Ishikawa (cell line): ENCODE results near the gene ALDH1B1.

ENCODE experiments used
- CEBPB ChIP-seq: IDR thresholded peaks from 2 replicates; pipeline ENCODE4 v1.6.1; 2012
- EP300 ChIP-seq: IDR thresholded peaks from 2 replicates; pipeline ENCODE4 v1.6.1; 2012; ENCODE audit warnings: borderline replicate concordance
- NFIC ChIP-seq: IDR thresholded peaks from 2 replicates; pipeline ENCODE4 v1.6.1; 2012
- RAD21 ChIP-seq: IDR thresholded peaks from 2 replicates; pipeline ENCODE4 v1.6.1; 2012; ENCODE audit warnings: low read depth
- TAF1 ChIP-seq: IDR thresholded peaks from 2 replicates; pipeline ENCODE4 v1.6.1; 2012; ENCODE audit warnings: low read depth, mild to moderate bottlenecking
- TEAD4 ChIP-seq: IDR thresholded peaks from 2 replicates; pipeline ENCODE4 v1.6.1; 2012

DNA sequence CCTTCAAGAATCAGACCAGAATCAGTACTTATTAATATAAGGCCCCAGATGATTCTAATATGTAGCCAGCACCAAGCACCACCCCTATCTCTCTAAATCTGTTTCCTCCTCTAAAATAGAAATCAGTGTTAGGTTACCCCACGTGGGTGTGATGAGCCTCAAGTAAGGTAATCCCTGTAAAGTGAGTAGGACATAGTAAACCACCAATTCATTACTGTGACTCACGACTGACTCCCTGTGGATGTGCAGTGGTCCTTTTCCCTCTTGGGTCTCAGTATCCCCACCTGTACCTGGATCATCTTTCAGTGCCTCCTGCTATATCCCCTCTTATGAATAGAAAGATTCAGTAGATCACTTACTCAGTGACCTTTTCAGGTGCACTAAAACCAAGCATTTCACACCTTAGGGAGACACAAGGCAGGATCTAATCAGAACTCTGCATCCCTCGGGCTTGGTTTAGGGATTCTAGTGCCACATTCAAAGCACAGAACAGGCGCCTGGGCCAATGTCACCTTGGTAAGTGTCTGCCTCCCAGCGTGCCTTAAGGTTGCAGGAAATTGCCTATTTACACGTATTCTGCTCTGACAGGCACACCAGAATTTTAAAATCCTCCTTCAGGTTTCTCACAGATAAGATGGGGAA is 12.2 kb upstream of the ALDH1B1 start:
- TF ChIP-seq EP300 = no peak
- no peak for TF ChIP-seq RAD21
- no peak for TF ChIP-seq TAF1
- no peak for TF ChIP-seq CEBPB
- TF ChIP-seq NFIC = no peak
- TF ChIP-seq TEAD4 = no peak
